MM.1S (cell line): ENCODE data around the gene ZNF354B.
A peak's percentile ranks its signal among the peaks of the same experiment; 100 is the strongest.

Experiments used
- DNase-seq: peaks from one replicate; pipeline ENCODE4 v3.0.0-alpha.2; 2015
- H2AFZ ChIP-seq: fragments of 300-600 bp; sonication (generic); 2 replicates; pipeline ENCODE4 v1.6.0; 2016; ENCODE audit warnings: antibody characterized with exemption, low read length
- H3F3A ChIP-seq: fragments of 300-600 bp; sonication (generic); 2 replicates; pipeline ENCODE4 v1.6.1; 2016; ENCODE audit warnings: mild to moderate bottlenecking, antibody characterized with exemption, low read length, moderate library complexity, mixed read lengths; ENCODE audit not compliant: insufficient read depth
- H3K27ac ChIP-seq: fragments of 300-600 bp; sonication (generic); 2 replicates; pipeline ENCODE4 v1.5.1; 2016; ENCODE audit warnings: mild to moderate bottlenecking, low read length
- H3K27me3 ChIP-seq: fragments of 300-600 bp; sonication (generic); replicated peaks from 2 replicates; pipeline ENCODE4 v1.6.0; 2016; ENCODE audit warnings: low read length; ENCODE audit not compliant: insufficient read depth
- H3K36me3 ChIP-seq: fragments of 300-600 bp; sonication (generic); replicated peaks from 2 replicates; pipeline ENCODE4 v1.6.1; 2016; ENCODE audit warnings: mild to moderate bottlenecking, low read length, mixed read lengths; ENCODE audit not compliant: insufficient read depth
- H3K4me1 ChIP-seq: fragments of 300-600 bp; sonication (generic); 2 replicates; pipeline ENCODE4 v1.6.1; 2016; ENCODE audit warnings: low read length, mixed read lengths
- H3K4me2 ChIP-seq: fragments of 300-600 bp; sonication (generic); 2 replicates; pipeline ENCODE4 v1.6.0; 2016; ENCODE audit warnings: low read depth, low read length
- H3K4me3 ChIP-seq: fragments of 300-600 bp; sonication (generic); 2 replicates; pipeline ENCODE4 v1.5.1; 2016; ENCODE audit warnings: low read length, mixed read lengths
- H3K79me2 ChIP-seq: fragments of 300-600 bp; sonication (generic); 2 replicates; pipeline ENCODE4 v1.6.1; 2016; ENCODE audit warnings: mixed run types, low read length, mixed read lengths
- H3K9ac ChIP-seq: fragments of 300-600 bp; sonication (generic); 2 replicates; pipeline ENCODE4 v1.6.1; 2016; ENCODE audit warnings: low read length, mixed read lengths
- H3K9me2 ChIP-seq: fragments of 300-600 bp; sonication (generic); replicated peaks from 2 replicates; pipeline ENCODE4 v1.6.1; 2016; ENCODE audit warnings: mild to moderate bottlenecking, low read length, mixed read lengths; ENCODE audit not compliant: insufficient read depth
- H3K9me3 ChIP-seq: fragments of 300-600 bp; sonication (generic); replicated peaks from 2 replicates; pipeline ENCODE4 v1.6.1; 2016; ENCODE audit warnings: mild to moderate bottlenecking, low read length, mixed read lengths; ENCODE audit not compliant: insufficient read depth
- H4K20me1 ChIP-seq: fragments of 300-600 bp; sonication (generic); 2 replicates; pipeline ENCODE4 v1.6.1; 2016; ENCODE audit warnings: mild to moderate bottlenecking, low read length, moderate library complexity, mixed read lengths; ENCODE audit not compliant: insufficient read depth
- EZH2 ChIP-seq: fragments of 300-600 bp; sonication (generic); optimal IDR thresholded peaks from 2 replicates; pipeline ENCODE3; 2017; ENCODE audit warnings: low read depth, mild to moderate bottlenecking, antibody characterized with exemption, low read length, mixed read lengths
- EZH2phosphoT487 ChIP-seq: fragments of 300-600 bp; sonication (generic); IDR thresholded peaks from 2 replicates; pipeline ENCODE4 v1.6.1; 2018; ENCODE audit warnings: antibody characterized with exemption, low read length
- TF ChIP-seq, protein P1 (sequence below): fragments of 300-600 bp; sonication (generic); IDR thresholded peaks from 2 replicates; pipeline ENCODE4 v1.5.1; 2016; ENCODE audit warnings: antibody characterized with exemption, low read length, mixed read lengths

The ZNF354B gene

DNA sequence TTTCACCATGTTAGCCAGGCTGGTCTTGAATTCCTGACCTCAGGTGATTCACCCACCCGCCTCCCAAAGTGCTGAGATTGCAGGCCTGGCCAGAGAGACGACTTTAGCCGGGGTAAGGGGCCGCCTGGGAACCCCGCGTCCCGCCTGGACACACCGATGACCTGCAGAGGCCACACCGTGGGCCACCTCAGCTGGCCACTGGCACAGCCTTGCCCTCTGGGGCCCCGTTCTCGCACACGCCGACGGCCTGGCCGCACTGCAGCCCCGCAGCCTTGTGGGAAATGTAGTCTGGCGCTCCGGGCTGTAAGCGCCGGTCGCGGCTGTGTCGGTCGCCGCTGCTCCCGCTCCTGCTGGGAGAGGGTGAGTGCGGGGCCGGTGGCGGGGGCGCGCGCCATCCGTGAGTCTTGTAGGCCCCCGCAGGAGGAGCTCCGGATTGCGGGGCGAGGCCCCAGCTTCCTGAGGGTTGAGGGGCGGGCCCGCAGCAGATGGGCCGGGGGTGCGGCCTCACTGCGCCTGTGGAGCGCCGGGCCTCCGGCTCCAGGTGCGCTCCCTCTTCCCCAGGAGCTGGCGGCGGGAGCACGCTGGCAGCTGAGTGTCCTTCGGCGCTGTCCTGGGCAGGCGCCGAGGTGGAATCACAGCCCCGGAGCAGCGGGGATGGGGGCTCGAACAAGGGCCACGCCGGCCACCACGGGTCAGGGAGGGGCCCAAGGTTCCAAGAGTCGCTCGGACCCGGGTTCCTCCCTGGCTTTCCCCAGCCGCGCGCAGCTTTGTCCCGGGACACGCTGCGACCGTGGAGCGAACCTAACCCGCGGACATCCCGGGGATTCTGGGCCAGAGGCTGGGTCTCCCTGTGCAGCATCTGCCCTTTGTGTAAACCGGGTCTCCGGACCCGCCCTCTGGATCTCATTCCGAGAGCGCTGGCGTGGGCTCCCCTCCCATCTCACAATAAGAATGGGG is 36.1 kb downstream of the ZNF354B start, which contains the start of gene ZFP2:
Gene ZFP2 (plus strand): TSS at position 299 of the 957 bp plus-strand sequence. CDS start 35,401 bp downstream, outside the sequence.
- H2AFZ ChIP-seq = peak within 1 kb of the TSS; percentile 21; the same call in 1 of the 2 replicates
- no peaks in the 10 kb centered on the region for H4K20me1 ChIP-seq
- H3F3A ChIP-seq = no peaks in the 10 kb centered on the region
- H3K4me3 ChIP-seq = peak within 1 kb of the TSS; percentile 48
- DNase-seq = no peak
- no peak within 1 kb of the TSS for H3K9ac ChIP-seq
- peaks cover 6% of the 10 kb centered on the region; the same call in 1 of the 2 replicates for H3K27me3 ChIP-seq
- no peaks in the 10 kb centered on the region for H3K9me3 ChIP-seq
- no peak for TF ChIP-seq EZH2
- no peak for TF ChIP-seq EZH2phosphoT487
- TF ChIP-seq, protein P1, sequence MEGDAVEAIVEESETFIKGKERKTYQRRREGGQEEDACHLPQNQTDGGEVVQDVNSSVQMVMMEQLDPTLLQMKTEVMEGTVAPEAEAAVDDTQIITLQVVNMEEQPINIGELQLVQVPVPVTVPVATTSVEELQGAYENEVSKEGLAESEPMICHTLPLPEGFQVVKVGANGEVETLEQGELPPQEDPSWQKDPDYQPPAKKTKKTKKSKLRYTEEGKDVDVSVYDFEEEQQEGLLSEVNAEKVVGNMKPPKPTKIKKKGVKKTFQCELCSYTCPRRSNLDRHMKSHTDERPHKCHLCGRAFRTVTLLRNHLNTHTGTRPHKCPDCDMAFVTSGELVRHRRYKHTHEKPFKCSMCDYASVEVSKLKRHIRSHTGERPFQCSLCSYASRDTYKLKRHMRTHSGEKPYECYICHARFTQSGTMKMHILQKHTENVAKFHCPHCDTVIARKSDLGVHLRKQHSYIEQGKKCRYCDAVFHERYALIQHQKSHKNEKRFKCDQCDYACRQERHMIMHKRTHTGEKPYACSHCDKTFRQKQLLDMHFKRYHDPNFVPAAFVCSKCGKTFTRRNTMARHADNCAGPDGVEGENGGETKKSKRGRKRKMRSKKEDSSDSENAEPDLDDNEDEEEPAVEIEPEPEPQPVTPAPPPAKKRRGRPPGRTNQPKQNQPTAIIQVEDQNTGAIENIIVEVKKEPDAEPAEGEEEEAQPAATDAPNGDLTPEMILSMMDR = no peak
- H3K36me3 ChIP-seq = no peaks in the 10 kb centered on the region
- no peak within 1 kb of the TSS for H3K27ac ChIP-seq
- peak within 1 kb of the TSS; percentile 52 for H3K4me2 ChIP-seq
- H3K4me1 ChIP-seq = no peaks in the 10 kb centered on the region
- H3K79me2 ChIP-seq = no peaks in the 10 kb centered on the region
- no peaks in the 10 kb centered on the region for H3K9me2 ChIP-seq

DNA sequence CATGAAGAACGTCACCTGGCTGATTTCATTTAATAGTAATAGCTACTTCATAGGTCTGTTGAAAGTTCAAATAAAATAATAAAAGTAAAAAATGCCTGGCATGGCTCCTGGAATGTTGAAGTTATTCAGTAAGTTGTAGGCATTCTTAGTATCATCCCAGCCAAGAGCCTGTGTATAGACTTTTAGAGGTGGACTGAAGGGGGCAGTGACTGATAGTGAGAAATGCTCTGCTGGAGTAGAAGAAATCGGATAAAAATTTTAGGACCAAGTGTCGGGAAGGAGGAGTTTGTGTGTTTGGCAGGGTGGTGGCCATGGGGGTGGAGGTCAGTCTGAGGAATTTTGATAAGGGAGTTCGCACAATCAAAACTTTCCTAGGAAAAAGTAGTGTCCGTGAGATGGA is 39.5 kb downstream of the ZNF354B start:
- Histone ChIP-seq H3K4me1 (no peaks in the 10 kb centered on the region), H3K4me3 (no peak overlapping the region), H3F3A (no peaks in the 10 kb centered on the region), H4K20me1 (no peaks in the 10 kb centered on the region), H3K9ac (no peak overlapping the region), H3K36me3 (no peaks in the 10 kb centered on the region), H3K27me3 (peaks cover 6% of the 10 kb centered on the region; the same call in 1 of the 2 replicates), H3K4me2 (no peak overlapping the region), H3K27ac (no peak overlapping the region), H3K9me3 (no peaks in the 10 kb centered on the region), H2AFZ (no peak overlapping the region), H3K9me2 (no peaks in the 10 kb centered on the region), H3K79me2 (no peaks in the 10 kb centered on the region)
- TF ChIP-seq EZH2phosphoT487 (no peak), EZH2 (no peak)
- TF ChIP-seq, protein P1 = no peak
- no peak for DNase-seq

DNA sequence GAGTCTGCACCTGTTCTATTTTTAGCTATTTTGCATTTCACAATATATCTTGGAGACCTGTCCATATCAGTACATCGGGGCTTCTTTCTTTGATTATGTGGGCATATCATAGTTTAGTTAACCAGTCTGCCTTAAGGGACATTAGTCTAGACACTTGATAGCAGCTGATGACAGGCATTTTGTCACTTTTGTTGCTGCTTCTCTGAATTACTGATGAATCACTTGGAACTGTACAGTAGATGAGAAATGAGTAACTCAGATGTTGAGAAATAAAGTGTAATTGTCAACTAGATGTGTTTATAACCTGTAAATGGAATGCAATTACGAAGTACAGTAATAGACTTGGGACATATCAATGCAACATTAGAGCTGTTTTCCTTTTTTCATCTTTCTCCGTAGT is 43.1 kb downstream of the ZNF354B start:
- no peak overlapping the region for H3K4me3 ChIP-seq
- H3K79me2 ChIP-seq = no peaks in the 10 kb centered on the region
- no peaks in the 10 kb centered on the region for H3K36me3 ChIP-seq
- H3K27ac ChIP-seq = no peak overlapping the region
- no peaks in the 10 kb centered on the region for H3K27me3 ChIP-seq
- TF ChIP-seq EZH2phosphoT487 (no peak), EZH2 (no peak)
- TF ChIP-seq, protein P1 = no peak
- no peaks in the 10 kb centered on the region for H3F3A ChIP-seq
- DNase-seq = no peak
- no peaks in the 10 kb centered on the region for H3K9me2 ChIP-seq
- no peaks in the 10 kb centered on the region for H3K9me3 ChIP-seq
- no peaks in the 10 kb centered on the region for H3K4me1 ChIP-seq
- no peaks in the 10 kb centered on the region for H4K20me1 ChIP-seq
- no peak overlapping the region for H3K9ac ChIP-seq
- no peak overlapping the region for H2AFZ ChIP-seq
- H3K4me2 ChIP-seq = no peak overlapping the region
